ENCODE results near the gene ATG9A.
A peak's percentile ranks its signal among the peaks of the same experiment; 100 is the strongest.

ATG9A gene

GRCh38 chr2:219219784-219220532 lies 9.5 kb downstream of the ATG9A start:
- no peak for DNase-seq

DNA sequence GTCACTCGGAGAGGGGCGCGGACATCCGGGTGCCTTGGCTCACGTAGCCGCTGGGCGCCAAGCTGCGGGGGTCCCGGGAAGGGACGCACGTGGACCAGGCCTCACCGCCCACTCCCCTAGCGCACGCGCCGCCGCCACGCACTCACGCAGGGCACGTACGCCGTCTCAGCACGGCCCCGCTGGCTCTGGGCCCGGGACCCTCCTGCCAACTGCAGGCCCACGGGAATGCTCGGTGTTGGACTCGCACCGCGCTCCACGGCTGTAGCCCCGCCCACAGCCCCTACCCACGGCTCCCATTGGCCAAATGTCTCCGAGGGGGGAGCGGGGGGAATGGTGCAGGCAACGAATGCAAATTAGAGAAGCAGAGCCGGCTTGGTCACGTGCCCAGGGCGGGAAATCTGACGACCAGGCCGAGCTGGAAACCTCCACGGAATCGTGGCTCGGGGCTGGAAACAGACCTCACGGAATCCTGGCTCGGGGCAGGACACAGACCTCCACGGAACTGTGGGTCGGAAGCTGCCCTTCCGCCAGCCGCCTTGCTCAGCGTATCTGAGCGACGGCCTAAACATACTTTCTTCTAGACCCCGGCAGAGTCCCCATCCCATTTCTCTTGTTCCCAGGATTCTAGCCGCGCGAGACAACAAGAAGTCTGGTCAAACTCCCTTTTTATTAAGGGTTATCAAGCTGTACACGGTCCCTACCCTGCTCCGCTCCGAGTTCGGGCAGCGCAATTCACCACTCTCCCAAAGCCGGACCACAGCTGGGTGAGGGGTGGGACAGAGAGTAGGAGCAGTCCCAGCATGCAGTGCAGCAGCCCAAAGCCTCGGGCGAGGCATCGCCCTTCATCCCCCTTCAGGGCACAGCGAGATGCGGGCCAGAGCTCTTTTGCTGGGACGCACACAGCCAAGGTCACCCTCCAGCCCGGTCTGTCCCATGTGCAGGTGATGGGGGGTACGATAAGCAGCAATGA lies 10.4 kb downstream of the ATG9A start, which contains the start of gene ABCB6:
Gene ABCB6, minus strand, starts transcription at position 227 of the 970 bp plus-strand sequence. CDS start 285 bp downstream, outside the sequence.
- DNase-seq = peak; percentile 92

- peak; percentile 46 for DNase-seq
These were observed 11.2 kb downstream of the ATG9A start for GRCh38 chr2:219218217-219218731.

DNA sequence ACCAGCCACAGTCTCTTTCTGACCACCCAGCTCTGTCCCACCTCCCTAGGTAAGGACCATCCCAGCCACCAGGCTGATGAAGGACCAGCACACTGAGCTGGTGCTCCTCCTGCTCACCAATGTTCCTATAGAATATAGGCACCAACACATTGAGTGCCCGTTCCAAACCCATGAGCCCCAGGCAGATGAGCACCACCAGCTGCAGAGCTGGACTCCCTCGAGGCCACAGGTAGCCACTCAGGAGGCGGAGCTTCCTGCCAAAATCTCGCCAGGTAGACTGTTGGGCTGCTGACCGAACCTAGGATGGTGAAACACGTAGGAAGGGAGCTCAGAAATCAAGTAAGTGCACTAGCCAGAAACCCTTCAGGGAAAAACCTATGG lies 12.9 kb downstream of the ATG9A start:
- DNase-seq = no peak

DNA sequence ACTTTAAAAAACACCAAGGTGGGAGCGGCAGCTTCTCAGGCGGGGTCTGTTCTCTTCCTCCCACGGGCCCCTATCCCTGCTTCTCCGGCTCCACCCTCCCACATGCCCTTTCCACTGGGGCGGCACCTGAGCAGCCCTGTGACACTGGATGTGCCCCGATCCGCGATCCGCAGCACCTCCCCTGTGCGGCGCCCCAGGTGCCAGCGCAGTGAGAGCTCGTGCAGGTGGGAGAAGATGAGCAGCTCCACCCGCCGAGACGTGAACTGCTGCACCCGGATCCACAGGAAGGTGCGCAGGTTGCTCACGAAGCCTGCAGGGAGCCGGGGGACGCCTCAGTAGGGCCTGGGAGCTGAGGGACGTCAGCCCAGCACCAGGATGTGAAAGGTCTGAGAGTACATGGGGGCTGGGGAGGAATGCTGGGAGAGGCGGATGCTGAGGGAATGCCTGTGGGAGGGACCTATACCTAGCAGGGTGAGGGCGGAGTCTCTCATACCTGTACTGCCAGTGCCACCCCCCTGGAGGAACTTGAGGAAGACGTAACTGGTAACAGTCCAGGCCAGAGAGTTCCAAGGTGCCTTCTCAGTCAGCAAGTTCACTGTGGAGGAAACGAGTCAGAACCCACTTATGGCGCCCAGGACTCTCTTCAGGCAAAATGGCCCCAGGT lies 13.4 kb downstream of the ATG9A start:
- no peak for DNase-seq

DNA sequence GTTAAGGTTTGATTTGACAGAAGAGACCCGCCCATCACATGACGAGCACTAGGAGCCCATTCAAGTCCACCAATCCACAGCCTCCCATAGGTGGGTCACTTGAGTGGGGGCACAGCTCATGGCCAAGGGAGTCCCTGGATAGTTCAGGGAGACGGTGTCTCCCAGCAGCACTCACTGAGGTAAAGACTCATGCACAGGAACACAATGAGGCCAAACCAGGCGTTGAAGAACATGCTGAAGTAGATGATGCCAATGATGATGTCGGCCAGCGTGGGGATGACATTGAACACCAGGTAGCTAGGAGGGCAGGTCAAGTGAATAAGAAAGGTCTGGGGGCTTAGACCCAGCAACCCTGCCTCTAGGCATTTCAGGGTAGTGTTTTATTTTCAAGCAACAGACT lies 14.7 kb downstream of the ATG9A start:
- no peak for DNase-seq

- no peak for DNase-seq
These were observed 15.3 kb downstream of the ATG9A start for GRCh38 chr2:219214141-219214540.

DNA sequence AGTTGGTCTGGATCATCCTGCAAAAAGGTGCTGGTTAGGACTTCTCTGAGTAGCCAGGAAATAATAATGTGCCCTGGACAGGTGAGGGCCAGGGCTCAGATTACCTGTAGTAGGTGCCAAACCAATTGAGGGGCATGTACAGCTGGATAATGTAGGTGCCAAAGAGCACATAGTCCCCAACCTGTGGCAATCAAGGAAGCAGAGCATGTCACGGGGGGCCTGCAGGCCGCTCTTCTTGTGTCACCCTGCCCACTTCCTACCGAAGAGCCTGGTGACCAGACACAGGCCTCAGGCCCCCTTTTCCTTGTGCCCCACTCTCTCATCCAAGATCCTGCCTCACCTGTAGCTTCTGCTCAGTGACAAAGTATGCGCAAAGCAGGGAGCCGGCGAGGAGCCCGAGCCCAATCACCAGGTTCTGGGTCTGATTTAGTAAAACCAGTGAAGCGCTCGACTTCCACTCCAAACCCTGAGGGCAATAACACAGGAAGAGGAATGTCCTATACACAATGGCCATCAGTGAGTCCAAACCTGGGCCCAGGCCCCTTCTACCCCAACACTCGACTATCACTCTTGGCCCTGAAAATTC lies 15.9 kb downstream of the ATG9A start:
- DNase-seq = no peak

GRCh38 chr2:219213026-219213415 lies 16.4 kb downstream of the ATG9A start:
- no peak for DNase-seq

DNA sequence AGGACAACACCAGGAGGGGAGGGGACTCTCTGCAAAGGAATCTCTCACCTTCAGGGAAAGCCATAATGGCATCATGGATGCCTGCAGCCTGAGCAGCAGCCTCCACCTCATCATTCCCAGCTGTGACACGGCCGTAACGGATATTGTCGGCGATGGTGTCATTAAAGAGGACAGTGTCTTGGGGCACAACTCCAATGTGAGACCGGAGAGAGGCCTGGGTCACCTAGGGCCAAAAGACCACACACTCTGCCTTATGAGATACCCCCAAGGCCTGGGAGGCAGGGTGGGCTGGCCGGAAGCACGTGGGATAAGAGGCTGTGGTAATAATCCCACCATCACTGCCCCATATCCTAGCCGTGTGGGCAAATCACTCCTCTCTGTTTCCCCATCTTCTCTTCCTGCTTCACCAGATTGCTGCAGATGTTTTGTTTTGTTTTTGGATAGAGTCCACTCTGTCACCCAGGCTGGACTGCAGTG lies 18.5 kb downstream of the ATG9A start:
- no peak for DNase-seq

DNA sequence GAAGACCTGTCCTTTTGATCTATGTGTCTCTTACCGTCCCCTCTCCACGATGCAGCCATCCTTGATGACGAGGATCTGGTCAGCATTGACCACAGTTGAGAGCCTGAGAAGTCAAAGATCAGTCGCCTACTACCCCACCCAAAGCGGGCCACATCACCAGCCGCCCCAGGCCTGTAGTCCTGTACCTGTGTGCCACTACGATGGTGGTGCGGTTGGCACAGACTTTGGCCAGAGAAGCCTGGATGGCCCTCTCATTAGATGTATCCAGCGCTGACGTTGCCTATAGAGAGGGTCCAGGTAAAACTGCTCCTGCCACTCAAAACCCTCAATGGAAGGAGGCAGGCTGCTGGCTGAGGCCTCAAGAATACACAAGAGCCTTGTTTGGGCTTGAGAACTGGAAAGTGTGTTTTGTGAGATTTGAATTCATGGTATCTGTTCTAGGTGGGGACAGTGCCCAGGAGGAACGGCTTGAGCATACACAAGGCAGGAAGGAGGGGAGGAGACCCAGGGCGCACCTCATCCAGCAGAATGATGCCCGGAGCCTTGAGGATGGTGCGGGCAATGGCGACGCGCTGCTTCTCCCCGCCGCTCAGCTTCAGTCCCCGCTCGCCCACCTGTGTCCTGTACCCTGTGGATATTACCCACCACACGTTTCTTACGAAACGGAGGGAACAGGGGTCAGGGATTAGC lies 19.1 kb downstream of the ATG9A start:
- no peak for DNase-seq

- no peak for DNase-seq
These were observed 19.9 kb downstream of the ATG9A start for GRCh38 chr2:219209236-219210195.

DNA sequence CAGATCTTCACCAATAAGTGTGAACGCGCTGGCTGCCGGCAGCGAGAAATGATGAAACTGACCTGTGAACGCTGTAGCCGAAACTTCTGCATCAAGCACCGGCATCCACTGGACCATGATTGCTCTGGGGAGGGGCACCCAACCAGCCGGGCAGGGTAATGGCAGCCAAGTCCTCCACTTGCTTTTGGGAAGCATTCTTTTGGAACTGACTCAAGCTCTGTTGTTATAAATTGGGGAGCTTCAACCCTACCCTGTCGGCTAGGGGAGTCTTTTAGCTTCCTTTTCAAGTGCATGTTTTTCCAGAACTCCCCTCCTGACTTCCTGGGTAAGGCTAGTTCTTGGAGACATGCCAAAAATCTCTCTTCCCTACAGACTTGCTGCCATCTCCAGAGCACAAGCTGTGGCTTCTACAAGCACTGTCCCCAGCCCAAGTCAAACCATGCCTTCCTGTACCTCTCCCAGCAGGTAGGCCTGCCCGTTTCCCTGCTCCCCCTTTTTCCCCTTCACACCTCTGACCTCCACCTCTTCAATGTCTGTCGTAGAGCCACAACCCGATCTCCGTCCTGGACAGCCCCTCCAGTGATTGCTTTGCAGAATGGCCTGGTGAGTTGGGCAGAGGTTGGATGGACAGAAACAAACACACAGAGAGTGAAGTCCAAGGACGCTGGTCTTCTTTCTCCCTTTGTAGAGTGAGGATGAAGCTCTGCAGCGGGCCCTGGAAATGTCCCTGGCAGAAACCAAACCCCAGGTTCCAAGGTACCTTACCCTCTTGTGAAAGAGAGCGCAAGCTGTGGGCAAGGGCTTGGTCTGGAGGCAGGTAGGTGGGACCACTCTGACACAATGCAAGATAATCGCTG lies 21.3 kb downstream of the ATG9A start:
- DNase-seq = peak; percentile 34

DNA sequence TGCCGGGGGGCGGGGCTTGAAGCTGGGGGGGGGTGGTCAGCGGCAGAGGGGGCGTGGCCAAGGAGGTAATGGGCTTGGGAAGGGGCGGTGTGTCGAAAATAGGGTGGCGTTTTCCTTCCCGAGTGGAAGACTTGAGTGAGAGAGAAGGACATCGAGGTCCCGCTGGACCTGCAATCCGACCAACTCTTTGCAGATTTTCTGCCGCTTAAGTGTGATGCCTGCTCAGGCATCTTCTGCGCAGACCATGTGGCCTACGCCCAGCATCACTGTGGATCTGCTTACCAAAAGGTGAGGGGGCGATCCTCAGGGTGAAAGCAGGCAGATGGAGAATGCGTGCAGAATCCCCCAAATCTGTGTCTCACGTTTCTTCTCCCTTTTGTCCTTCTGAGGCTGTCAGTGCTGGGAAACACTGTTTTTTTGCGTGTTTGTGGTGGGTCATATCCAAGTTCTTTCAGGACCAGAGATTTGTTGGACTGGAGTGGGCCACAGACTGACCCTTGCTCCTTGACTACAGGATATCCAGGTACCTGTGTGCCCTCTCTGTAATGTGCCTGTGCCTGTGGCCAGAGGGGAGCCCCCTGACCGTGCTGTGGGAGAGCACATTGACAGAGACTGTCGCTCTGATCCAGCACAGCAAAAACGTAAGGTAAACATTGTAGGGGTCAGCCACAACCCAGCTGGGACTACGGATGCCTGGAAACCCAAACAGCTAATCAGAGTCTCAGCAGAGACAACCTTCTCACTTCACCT lies 22.1 kb downstream of the ATG9A start:
- DNase-seq = no peak

DNA sequence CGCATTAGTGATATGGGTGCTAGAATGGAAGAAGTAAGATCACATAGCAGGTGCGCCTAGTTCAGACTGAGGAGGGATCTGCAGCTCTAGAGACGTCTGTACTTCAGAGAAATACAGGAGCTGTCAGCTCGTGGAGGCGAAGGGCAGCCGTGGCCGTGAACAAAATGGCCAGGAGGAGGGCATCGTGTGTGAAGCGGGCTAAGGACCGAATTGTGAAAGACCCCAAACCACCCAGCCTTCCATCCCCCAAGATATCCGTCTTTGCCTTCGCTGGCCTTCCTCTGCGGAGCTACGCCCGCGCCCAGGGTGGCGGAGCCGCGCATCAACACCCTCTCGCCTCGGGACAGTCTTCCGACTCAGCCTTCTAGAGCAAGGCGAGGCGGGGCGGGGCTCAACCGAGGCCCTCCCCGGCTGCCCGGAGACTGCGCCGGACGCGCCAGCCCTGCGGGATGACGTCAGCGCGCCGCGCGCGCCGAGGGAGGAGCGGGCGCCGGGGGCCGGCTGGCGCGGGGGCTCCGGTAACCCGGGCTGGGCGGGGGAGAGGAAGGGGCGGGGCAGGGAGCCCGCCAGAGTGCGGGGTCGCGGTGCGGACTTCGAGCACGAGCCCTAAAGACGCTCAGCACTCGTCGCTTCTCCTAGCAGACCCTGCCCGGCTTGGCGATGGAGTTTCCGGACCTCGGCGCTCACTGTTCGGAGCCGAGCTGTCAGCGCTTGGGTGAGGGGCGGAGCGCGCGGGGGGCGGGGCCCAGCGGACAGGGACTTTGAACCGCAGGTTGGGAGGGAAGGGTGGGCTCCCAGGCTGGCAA lies 22.9 kb downstream of the ATG9A start, which contains the start of gene ZFAND2B:
Gene ZFAND2B, plus strand, starts transcription at position 455 of the 806 bp plus-strand sequence. Its CDS starts 206 bp downstream, at position 661.
- DNase-seq = peak; percentile 79

DNA sequence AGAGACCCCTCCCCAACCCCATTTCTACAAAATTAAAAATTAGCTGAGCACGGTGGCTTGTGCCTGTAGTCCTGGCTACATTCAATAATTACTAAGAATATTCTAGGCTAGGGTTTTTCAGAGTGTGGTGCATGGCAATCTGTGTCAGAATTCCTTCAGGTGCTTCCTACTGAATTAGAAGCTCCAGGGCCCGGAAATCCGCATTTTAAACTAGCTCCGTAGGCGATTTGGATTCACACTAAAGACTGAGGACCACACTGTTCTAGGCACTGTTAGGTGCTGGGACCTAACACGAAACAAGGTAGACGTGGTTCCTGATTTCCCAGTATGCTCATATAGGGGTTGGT lies 23.5 kb downstream of the ATG9A start:
- no peak for DNase-seq

GRCh38 chr2:219205165-219205538 lies 24.3 kb downstream of the ATG9A start:
- DNase-seq = no peak

All from DMS79 (cell line).